ENCODE measurements around the gene PTPRT. TPM values are rescaled to one million over a fixed set of nuclear protein-coding genes. Genes with fewer than 3 reads are reported as not detected.
"Not testable (repeated sequence)": the region's sequence is repeated elsewhere in the genome, so short reads cannot be mapped to it uniquely, and the experiment has no call there.

The PTPRT gene
- total RNA-seq, 1 experiment from 2014 or later: not detected

DNA sequence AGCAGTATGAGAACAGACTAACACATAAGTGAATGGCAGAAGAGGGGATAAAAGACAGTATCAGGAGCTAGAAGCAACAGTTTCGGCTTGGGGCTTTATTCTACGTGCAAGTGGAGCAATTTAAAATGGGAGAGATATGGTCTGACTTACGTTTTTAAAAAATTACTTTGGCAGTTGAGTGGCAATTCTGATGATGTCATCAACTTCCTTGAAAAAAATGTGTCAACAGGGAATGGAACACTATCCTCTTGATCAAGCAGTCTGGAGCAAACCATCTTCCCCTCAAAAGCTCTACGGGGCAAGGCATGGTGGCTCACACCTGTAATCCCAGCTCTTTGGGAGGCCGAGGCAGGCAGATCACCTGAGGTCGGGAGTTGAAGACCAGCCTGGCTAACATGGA lies 24.1 kb downstream of the PTPRT start:
- Histone ChIP-seq H3K4me1 (ENCODE audit: control insufficient read depth, insufficient read depth, low read length) (no peaks in the 10 kb centered on the region), H3K27ac (ENCODE audit: low read length) (no peak overlapping the region), H3K4me3 (ENCODE audit: low read depth in 2 of 2, low read length in 2 of 2) (no peak overlapping the region), H3K36me3 (ENCODE audit: control insufficient read depth, insufficient read depth, low read length) (no peaks in the 10 kb centered on the region), H3K27me3 (ENCODE audit: control insufficient read depth, insufficient read depth, low read length) (peaks cover 6% of the 10 kb centered on the region; the same call in 1 of the 2 replicates), H3K9me3 (ENCODE audit: control insufficient read depth, insufficient read depth, low read depth, low read length) (no peaks in the 10 kb centered on the region)
- CTCF ChIA-PET: no interaction called here
- intact Hi-C loops (cut with micrococcal nuclease; ENCODE audit: unreplicated experiment): no loop called here
- ATAC-seq (no peak), DNase-seq (ENCODE audit: low read depth, low spot score) (no peak)
- no TSS peak for BruUV-seq (replicated peaks)
- POLR2A ChIA-PET: no interaction called here
- in situ Hi-C loops (cut with HindIII; ENCODE audit: low pct_unique_long_range_greater_than_20kb, low sequenced_read_pairs): no loop called here
- TF ChIP-seq TCF7L2 (IDR thresholded peaks at IDR 0.05; ENCODE audit: low read depth, low read length): no peak
- TF ChIP-seq, protein P1, sequence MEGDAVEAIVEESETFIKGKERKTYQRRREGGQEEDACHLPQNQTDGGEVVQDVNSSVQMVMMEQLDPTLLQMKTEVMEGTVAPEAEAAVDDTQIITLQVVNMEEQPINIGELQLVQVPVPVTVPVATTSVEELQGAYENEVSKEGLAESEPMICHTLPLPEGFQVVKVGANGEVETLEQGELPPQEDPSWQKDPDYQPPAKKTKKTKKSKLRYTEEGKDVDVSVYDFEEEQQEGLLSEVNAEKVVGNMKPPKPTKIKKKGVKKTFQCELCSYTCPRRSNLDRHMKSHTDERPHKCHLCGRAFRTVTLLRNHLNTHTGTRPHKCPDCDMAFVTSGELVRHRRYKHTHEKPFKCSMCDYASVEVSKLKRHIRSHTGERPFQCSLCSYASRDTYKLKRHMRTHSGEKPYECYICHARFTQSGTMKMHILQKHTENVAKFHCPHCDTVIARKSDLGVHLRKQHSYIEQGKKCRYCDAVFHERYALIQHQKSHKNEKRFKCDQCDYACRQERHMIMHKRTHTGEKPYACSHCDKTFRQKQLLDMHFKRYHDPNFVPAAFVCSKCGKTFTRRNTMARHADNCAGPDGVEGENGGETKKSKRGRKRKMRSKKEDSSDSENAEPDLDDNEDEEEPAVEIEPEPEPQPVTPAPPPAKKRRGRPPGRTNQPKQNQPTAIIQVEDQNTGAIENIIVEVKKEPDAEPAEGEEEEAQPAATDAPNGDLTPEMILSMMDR (IDR thresholded peaks at IDR 0.05): no peak
- TF ChIP-seq POLR2AphosphoS5 (IDR thresholded peaks at IDR 0.05; ENCODE audit: low read depth, low read length): no peak
- no peak for TF ChIP-seq SIN3A (IDR thresholded peaks at IDR 0.05; ENCODE audit: borderline replicate concordance, insufficient read depth, low read depth, low read length)
- TF ChIP-seq, protein P2, sequence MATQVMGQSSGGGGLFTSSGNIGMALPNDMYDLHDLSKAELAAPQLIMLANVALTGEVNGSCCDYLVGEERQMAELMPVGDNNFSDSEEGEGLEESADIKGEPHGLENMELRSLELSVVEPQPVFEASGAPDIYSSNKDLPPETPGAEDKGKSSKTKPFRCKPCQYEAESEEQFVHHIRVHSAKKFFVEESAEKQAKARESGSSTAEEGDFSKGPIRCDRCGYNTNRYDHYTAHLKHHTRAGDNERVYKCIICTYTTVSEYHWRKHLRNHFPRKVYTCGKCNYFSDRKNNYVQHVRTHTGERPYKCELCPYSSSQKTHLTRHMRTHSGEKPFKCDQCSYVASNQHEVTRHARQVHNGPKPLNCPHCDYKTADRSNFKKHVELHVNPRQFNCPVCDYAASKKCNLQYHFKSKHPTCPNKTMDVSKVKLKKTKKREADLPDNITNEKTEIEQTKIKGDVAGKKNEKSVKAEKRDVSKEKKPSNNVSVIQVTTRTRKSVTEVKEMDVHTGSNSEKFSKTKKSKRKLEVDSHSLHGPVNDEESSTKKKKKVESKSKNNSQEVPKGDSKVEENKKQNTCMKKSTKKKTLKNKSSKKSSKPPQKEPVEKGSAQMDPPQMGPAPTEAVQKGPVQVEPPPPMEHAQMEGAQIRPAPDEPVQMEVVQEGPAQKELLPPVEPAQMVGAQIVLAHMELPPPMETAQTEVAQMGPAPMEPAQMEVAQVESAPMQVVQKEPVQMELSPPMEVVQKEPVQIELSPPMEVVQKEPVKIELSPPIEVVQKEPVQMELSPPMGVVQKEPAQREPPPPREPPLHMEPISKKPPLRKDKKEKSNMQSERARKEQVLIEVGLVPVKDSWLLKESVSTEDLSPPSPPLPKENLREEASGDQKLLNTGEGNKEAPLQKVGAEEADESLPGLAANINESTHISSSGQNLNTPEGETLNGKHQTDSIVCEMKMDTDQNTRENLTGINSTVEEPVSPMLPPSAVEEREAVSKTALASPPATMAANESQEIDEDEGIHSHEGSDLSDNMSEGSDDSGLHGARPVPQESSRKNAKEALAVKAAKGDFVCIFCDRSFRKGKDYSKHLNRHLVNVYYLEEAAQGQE (IDR thresholded peaks at IDR 0.05; ENCODE audit: insufficient read depth in 1 of 2, low read depth in 2 of 2, low read length in 1 of 2): no peak

DNA sequence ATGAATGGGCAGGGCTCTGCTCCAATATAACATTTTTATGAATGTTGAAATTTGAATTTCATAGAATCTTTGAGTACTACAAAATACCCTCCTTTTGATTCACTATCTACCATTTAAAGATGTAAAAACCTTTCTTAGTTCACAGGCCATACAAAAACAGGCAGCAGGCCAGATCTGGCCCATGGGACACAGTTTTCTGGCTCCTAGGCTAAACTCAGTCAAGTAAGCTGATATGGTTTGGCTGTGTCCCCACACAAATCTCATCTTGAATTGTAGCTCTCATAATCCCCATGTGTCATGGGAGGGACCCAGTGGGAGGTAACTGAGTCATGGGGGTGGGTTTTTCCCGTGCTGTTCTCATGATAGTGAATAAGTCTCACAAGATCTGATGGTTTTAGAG lies 25.0 kb downstream of the PTPRT start:
- H3K27me3 ChIP-seq (ENCODE audit: control insufficient read depth, insufficient read depth, low read length); H3K4me3 ChIP-seq (ENCODE audit: low read depth in 2 of 2, low read length in 2 of 2); H3K27ac ChIP-seq (ENCODE audit: low read length); BruUV-seq (replicated peaks); H3K36me3 ChIP-seq (ENCODE audit: control insufficient read depth, insufficient read depth, low read length); POLR2A ChIA-PET; intact Hi-C loops (cut with micrococcal nuclease; ENCODE audit: unreplicated experiment); H3K4me1 ChIP-seq (ENCODE audit: control insufficient read depth, insufficient read depth, low read length); CTCF ChIA-PET; DNase-seq (ENCODE audit: low read depth, low spot score); in situ Hi-C loops (cut with HindIII; ENCODE audit: low pct_unique_long_range_greater_than_20kb, low sequenced_read_pairs); ATAC-seq; H3K9me3 ChIP-seq (ENCODE audit: control insufficient read depth, insufficient read depth, low read depth, low read length): not testable (repeated sequence)

DNA sequence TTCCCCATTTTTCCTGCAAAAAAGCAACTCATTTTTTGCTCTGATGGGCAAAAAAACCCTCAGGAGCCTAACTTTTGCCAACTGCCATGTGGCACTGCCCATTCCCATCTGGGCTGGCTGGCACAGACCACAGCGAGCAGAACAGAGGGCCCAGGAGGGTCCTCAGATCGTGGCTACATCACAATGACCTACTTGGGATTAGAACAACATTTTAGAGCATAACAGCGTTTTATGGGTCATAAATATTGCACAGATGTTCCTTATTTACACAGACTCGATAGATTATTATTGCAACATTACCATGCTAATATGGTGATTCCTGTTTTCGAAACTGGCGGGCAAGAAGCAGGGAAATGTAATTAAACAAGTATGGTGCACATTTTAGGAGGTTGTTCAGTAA lies 28.0 kb downstream of the PTPRT start:
- intact Hi-C loops (cut with micrococcal nuclease; ENCODE audit: unreplicated experiment) (no loop called here), in situ Hi-C loops (cut with HindIII; ENCODE audit: low pct_unique_long_range_greater_than_20kb, low sequenced_read_pairs) (no loop called here)
- Histone ChIP-seq H3K9me3 (ENCODE audit: control insufficient read depth, insufficient read depth, low read depth, low read length) (no peaks in the 10 kb centered on the region), H3K4me1 (ENCODE audit: control insufficient read depth, insufficient read depth, low read length) (no peaks in the 10 kb centered on the region), H3K27me3 (ENCODE audit: control insufficient read depth, insufficient read depth, low read length) (no peaks in the 10 kb centered on the region), H3K27ac (ENCODE audit: low read length) (no peak overlapping the region), H3K36me3 (ENCODE audit: control insufficient read depth, insufficient read depth, low read length) (no peaks in the 10 kb centered on the region), H3K4me3 (ENCODE audit: low read depth in 2 of 2, low read length in 2 of 2) (no peak overlapping the region)
- ATAC-seq (no peak), DNase-seq (ENCODE audit: low read depth, low spot score) (no peak)
- TF ChIP-seq, protein P1 (IDR thresholded peaks at IDR 0.05): no peak
- TF ChIP-seq, protein P2 (IDR thresholded peaks at IDR 0.05; ENCODE audit: insufficient read depth in 1 of 2, low read depth in 2 of 2, low read length in 1 of 2): no peak
- TF ChIP-seq SIN3A (IDR thresholded peaks at IDR 0.05; ENCODE audit: borderline replicate concordance, insufficient read depth, low read depth, low read length): no peak
- TF ChIP-seq TCF7L2 (IDR thresholded peaks at IDR 0.05; ENCODE audit: low read depth, low read length): no peak
- TF ChIP-seq POLR2AphosphoS5 (IDR thresholded peaks at IDR 0.05; ENCODE audit: low read depth, low read length): no peak
- BruUV-seq (replicated peaks): no TSS peak
- CTCF ChIA-PET: no interaction called here
- POLR2A ChIA-PET: no interaction called here

Measured in Panc1 (cell line).